Retinal pigment epithelial cell (primary cell): ENCODE data around the gene FZD2.
"Not testable (repeated sequence)": the region's sequence is repeated elsewhere in the genome, so short reads cannot be mapped to it uniquely, and the experiment has no call there.

Experiments
- DNase-seq: peaks from one replicate; pipeline ENCODE4 v3.0.0-alpha.2; 2010; ENCODE audit warnings: low read depth
- H3K4me3 ChIP-seq: 2 replicates; pipeline ENCODE4 v1.5.1; 2011; ENCODE audit warnings: mild to moderate bottlenecking, low read length, control low read depth, moderate library complexity
- TF ChIP-seq, protein P1 (sequence below): conservative IDR thresholded peaks from 2 replicates; pipeline ENCODE4 v1.5.1; 2011; ENCODE audit warnings: low read depth, low read length, control low read depth, inconsistent platforms

Gene FZD2

GRCh38 chr17:44556832-44557606, at the start of gene FZD2:
Gene FZD2 (plus strand): TSS chr17:44557484. CDS start chr17:44557689, 205 bp downstream.
- TF ChIP-seq, protein P1, sequence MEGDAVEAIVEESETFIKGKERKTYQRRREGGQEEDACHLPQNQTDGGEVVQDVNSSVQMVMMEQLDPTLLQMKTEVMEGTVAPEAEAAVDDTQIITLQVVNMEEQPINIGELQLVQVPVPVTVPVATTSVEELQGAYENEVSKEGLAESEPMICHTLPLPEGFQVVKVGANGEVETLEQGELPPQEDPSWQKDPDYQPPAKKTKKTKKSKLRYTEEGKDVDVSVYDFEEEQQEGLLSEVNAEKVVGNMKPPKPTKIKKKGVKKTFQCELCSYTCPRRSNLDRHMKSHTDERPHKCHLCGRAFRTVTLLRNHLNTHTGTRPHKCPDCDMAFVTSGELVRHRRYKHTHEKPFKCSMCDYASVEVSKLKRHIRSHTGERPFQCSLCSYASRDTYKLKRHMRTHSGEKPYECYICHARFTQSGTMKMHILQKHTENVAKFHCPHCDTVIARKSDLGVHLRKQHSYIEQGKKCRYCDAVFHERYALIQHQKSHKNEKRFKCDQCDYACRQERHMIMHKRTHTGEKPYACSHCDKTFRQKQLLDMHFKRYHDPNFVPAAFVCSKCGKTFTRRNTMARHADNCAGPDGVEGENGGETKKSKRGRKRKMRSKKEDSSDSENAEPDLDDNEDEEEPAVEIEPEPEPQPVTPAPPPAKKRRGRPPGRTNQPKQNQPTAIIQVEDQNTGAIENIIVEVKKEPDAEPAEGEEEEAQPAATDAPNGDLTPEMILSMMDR: no peak
- H3K4me3 ChIP-seq: peak within 1 kb of the TSS; percentile 79
- DNase-seq: peak; percentile 94

GRCh38 chr17:44511241-44512134, 45.8 kb upstream of the FZD2 start:
- not testable (repeated sequence) for H3K4me3 ChIP-seq, DNase-seq

GRCh38 chr17:44518032-44518431, 39.3 kb upstream of the FZD2 start:
- no peak for DNase-seq
- TF ChIP-seq, protein P1: no peak
- H3K4me3 ChIP-seq: no peak overlapping the region

DNA sequence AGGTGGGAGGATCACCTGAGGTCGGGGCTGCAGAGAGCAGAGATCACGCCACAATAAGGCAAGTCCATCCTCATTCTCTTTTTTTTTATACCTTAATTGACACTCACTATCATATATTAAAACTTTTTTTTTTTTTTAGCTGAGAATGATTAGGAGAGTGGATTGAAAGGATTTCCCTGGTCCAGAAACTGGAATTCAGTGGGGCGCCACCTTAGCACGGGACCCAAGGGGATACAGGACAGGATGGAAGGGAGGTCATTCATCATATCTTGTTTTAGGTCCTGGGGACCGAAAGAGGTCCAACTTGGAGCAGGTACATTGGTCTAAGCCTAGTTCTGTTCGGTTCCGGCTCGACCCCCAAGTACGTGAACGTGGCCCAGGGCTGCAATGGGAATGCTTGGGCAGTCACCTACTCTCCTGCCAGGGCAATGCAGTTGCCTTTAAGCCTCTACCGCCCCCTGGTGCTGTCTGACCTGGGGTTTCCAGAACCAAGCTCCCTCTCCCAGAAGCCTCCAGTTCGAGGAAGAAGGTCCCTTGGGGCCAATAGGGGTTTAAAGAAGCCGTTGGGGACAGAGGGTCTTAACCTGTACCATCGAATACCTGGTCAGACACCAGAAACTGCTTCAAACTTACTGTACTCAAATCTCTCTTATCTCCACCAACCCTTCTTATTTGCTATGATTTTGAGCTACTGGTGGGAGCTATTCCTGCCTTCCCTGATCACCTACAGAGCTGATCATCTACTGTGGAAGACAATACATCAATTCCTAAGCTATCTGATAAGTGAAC, 34.2 kb upstream of the FZD2 start:
- DNase-seq: no peak
- TF ChIP-seq, protein P1: peak; percentile 80
- H3K4me3 ChIP-seq: no peak overlapping the region

DNA sequence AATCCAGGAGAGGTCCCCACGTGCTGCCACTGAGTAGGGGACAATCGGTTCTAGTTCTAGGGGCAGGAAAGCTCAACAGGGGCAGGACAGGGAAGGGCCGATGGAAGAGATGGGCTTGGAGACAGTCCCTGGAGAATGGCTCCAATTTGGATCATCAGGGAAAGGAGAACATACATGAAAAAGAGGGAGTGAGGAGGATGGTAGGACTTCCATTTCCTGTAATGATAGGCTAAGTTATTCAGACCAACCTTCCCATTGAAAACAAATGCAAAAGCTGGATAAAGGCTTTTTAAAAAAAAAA, 33.7 kb upstream of the FZD2 start:
- DNase-seq: no peak
- H3K4me3 ChIP-seq: no peak overlapping the region
- TF ChIP-seq, protein P1: no peak

GRCh38 chr17:44527102-44527501, 30.2 kb upstream of the FZD2 start:
- TF ChIP-seq, protein P1: no peak
- DNase-seq: no peak
- H3K4me3 ChIP-seq: no peak overlapping the region

GRCh38 chr17:44527954-44528353, 29.3 kb upstream of the FZD2 start:
- TF ChIP-seq, protein P1: no peak
- no peak for DNase-seq
- no peak overlapping the region for H3K4me3 ChIP-seq
